ENCODE measurements around the gene FOXP1.

The FOXP1 gene

DNA sequence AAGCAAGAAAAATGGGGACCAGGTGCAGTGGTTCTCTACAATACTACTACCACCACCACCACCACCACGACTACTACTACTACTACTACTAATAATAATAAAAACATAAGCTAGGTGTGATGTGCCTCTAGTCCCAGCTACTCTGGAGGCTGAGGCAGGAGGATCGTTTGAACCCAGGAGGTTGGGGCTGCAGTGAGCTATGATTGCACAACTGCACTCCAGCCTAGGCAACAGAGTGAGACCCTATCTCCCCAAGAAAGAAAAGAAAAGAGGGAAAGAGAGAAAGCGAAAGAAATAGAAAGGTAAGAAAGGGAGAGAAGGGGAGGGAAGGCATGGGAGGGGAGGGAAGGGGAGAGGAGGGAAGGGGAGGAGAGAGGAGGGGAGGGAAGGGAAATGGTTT, 350.6 kb downstream of the FOXP1 start:
- TF ChIP-seq EZH2phosphoT487 (conservative IDR thresholded peaks at IDR 0.05; ENCODE audit: low read length) = no peak
- TF ChIP-seq, protein P1, sequence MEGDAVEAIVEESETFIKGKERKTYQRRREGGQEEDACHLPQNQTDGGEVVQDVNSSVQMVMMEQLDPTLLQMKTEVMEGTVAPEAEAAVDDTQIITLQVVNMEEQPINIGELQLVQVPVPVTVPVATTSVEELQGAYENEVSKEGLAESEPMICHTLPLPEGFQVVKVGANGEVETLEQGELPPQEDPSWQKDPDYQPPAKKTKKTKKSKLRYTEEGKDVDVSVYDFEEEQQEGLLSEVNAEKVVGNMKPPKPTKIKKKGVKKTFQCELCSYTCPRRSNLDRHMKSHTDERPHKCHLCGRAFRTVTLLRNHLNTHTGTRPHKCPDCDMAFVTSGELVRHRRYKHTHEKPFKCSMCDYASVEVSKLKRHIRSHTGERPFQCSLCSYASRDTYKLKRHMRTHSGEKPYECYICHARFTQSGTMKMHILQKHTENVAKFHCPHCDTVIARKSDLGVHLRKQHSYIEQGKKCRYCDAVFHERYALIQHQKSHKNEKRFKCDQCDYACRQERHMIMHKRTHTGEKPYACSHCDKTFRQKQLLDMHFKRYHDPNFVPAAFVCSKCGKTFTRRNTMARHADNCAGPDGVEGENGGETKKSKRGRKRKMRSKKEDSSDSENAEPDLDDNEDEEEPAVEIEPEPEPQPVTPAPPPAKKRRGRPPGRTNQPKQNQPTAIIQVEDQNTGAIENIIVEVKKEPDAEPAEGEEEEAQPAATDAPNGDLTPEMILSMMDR (IDR thresholded peaks at IDR 0.05; ENCODE audit: insufficient read depth, low read length, poor library complexity, severe bottlenecking) = no peak
- no peak overlapping the region for H3K4me3 ChIP-seq (ENCODE audit: insufficient read depth, low read length, poor library complexity, severe bottlenecking)
- H4K20me1 ChIP-seq (ENCODE audit: low read depth, low read length) = no peaks in the 10 kb centered on the region
- H3K36me3 ChIP-seq (ENCODE audit: low read length) = no peaks in the 10 kb centered on the region
- no peaks in the 10 kb centered on the region for H3K9me3 ChIP-seq (ENCODE audit: insufficient read depth, low read length)
- no peak overlapping the region for H3K9ac ChIP-seq (ENCODE audit: low read length)
- no peaks in the 10 kb centered on the region for H3K79me2 ChIP-seq (ENCODE audit: insufficient read depth, low read length)
- no peak overlapping the region for H3K27ac ChIP-seq (ENCODE audit: low read depth, low read length)
- no peak overlapping the region for H2AFZ ChIP-seq (ENCODE audit: low read depth, low read length, severe bottlenecking)
- no peaks in the 10 kb centered on the region for H3F3A ChIP-seq (ENCODE audit: insufficient read depth)
- H3K9me2 ChIP-seq (replicated peaks; ENCODE audit: insufficient read depth, low read length) = no peaks in the 10 kb centered on the region
- H3K27me3 ChIP-seq (ENCODE audit: low read length) = no peaks in the 10 kb centered on the region
- H3K4me2 ChIP-seq (ENCODE audit: low read depth, low read length, poor library complexity, severe bottlenecking) = no peak overlapping the region

DNA sequence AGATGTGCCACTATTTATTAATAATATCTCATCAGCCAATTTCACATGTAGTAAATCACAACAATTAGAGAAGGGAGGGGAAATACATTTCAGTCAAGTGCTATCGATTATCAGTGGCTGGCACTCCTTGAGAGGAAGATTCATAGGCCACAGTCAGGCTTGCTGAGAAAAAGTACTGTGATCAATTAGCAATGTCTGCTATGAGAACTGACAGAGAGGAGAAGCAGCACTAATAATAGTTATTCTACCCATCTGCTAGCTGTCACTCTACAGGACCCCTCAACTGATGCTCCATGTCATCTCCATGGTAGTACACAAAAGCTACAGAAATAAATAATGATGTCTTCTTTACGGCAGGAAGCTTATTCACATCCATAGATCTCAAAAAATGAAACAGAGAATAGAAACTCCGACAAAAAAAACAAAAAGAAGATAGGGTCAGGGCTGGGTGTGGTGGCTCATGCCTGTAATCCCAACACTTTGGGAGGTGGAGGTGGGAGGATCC, 351.3 kb downstream of the FOXP1 start:
- Histone ChIP-seq H2AFZ (ENCODE audit: low read depth, low read length, severe bottlenecking) (no peak overlapping the region), H3K4me2 (ENCODE audit: low read depth, low read length, poor library complexity, severe bottlenecking) (no peak overlapping the region), H3K36me3 (ENCODE audit: low read length) (no peaks in the 10 kb centered on the region), H3K27me3 (ENCODE audit: low read length) (no peaks in the 10 kb centered on the region), H3K9me2 (replicated peaks; ENCODE audit: insufficient read depth, low read length) (no peaks in the 10 kb centered on the region), H3K9me3 (ENCODE audit: insufficient read depth, low read length) (no peaks in the 10 kb centered on the region), H3K27ac (ENCODE audit: low read depth, low read length) (no peak overlapping the region), H3K9ac (ENCODE audit: low read length) (no peak overlapping the region), H3K79me2 (ENCODE audit: insufficient read depth, low read length) (no peaks in the 10 kb centered on the region), H3F3A (ENCODE audit: insufficient read depth) (no peaks in the 10 kb centered on the region), H4K20me1 (ENCODE audit: low read depth, low read length) (no peaks in the 10 kb centered on the region), H3K4me3 (ENCODE audit: insufficient read depth, low read length, poor library complexity, severe bottlenecking) (no peak overlapping the region)
- TF ChIP-seq, protein P1 (IDR thresholded peaks at IDR 0.05; ENCODE audit: insufficient read depth, low read length, poor library complexity, severe bottlenecking) = no peak
- no peak for TF ChIP-seq EZH2phosphoT487 (conservative IDR thresholded peaks at IDR 0.05; ENCODE audit: low read length)

DNA sequence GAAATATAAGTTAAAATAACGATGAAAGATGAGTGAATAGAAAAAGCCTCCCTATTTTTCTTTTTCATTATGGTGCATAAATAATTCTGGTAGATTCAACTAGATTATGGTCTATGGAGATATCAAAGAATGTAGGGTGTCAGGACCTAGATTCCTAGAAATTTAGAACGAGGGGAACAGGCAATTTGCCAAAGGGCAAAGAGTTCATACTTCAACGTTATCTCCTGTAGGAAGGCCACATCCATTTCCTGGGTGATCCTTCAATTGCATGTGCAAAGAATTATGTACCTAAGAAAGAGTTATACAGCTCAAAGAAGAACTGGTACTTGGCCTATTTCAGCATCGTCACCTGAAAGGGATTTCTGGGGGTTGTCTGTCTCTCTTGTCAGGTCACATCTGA, 351.8 kb downstream of the FOXP1 start:
- Histone ChIP-seq H3K9ac (ENCODE audit: low read length) (no peak overlapping the region), H4K20me1 (ENCODE audit: low read depth, low read length) (no peaks in the 10 kb centered on the region), H3K36me3 (ENCODE audit: low read length) (no peaks in the 10 kb centered on the region), H3K27me3 (ENCODE audit: low read length) (no peaks in the 10 kb centered on the region), H3F3A (ENCODE audit: insufficient read depth) (no peaks in the 10 kb centered on the region), H3K9me2 (replicated peaks; ENCODE audit: insufficient read depth, low read length) (no peaks in the 10 kb centered on the region), H3K9me3 (ENCODE audit: insufficient read depth, low read length) (no peaks in the 10 kb centered on the region), H2AFZ (ENCODE audit: low read depth, low read length, severe bottlenecking) (no peak overlapping the region), H3K4me2 (ENCODE audit: low read depth, low read length, poor library complexity, severe bottlenecking) (no peak overlapping the region), H3K4me3 (ENCODE audit: insufficient read depth, low read length, poor library complexity, severe bottlenecking) (no peak overlapping the region), H3K79me2 (ENCODE audit: insufficient read depth, low read length) (no peaks in the 10 kb centered on the region), H3K27ac (ENCODE audit: low read depth, low read length) (no peak overlapping the region)
- TF ChIP-seq, protein P1 (IDR thresholded peaks at IDR 0.05; ENCODE audit: insufficient read depth, low read length, poor library complexity, severe bottlenecking) = no peak
- TF ChIP-seq EZH2phosphoT487 (conservative IDR thresholded peaks at IDR 0.05; ENCODE audit: low read length) = no peak

Data from SU-DHL-6 (cell line).